Sciatic nerve (tissue), 2 donors: ENCODE results near the gene CUL5. TPM values are rescaled to one million over a fixed set of nuclear protein-coding genes. Genes with fewer than 3 reads are reported as not detected.

Experiments
- ATAC-seq: fragments of 200-7000 bp; cut with Tn5 transposase; one replicate; pipeline ENCODE4 v1.9.1; 2020; ENCODE audit warnings: mild to moderate bottlenecking, moderate library complexity
- DNase-seq: peaks from one replicate; pipeline ENCODE4 v3.0.0-alpha.2; 2020; ENCODE audit warnings: low spot score
- intact Hi-C: fragments of 100-400 bp; cut with DNase I; formaldehyde crosslinking; loops from one replicate; pipeline ENCODE4 v1.14.2; 2022
- total RNA-seq: library from RNA; stranded (reverse); fragmentation: NEBNext Ultra II Directional; extraction: Animal tissue kit (Norgen Biotek cat#: 25700); gene quantifications from one replicate; pipeline ENCODE4 v1.2.1, GENCODE V29; 2021
- donor health status: DM: no; HTN: no; CAD: no.
- donor health status: DM: no; HTN: no; CAD: no.

The CUL5 gene
- total RNA-seq, 1 donor from 2014 or later: 41.5 TPM

- ATAC-seq (no peak), DNase-seq (no peak)
- intact Hi-C loops: loop anchor here (10.0 kb wide), 1 partner anchor 50 kb away; no protein-coding TSS in a partner anchor
Observed at GRCh38 chr11:108144615-108145014, 135.9 kb downstream of the CUL5 start.

GRCh38 chr11:108147150-108147549 is 138.5 kb downstream of the CUL5 start:
- ATAC-seq (no peak), DNase-seq (no peak)
- intact Hi-C loops: loop anchor here (10.0 kb wide), 1 partner anchor 48 kb away; no protein-coding TSS in a partner anchor

- intact Hi-C loops: loop anchor here (10.0 kb wide), 1 partner anchor 46 kb away; no protein-coding TSS in a partner anchor
- DNase-seq (no peak), ATAC-seq (no peak)
Observed at GRCh38 chr11:108148556-108148955, 139.9 kb downstream of the CUL5 start.

GRCh38 chr11:108154591-108154990 is 145.9 kb downstream of the CUL5 start:
- intact Hi-C loops: no loop called here
- no peak for ATAC-seq
- DNase-seq: no peak

Other genes starting within 250 kb of the CUL5 start
- 4.2 TPM for gene SLC35F2, start 150.1 kb upstream of the CUL5 start, total RNA-seq
- gene RAB39A, start 80.5 kb upstream of the CUL5 start, total RNA-seq: 2.3 TPM
- gene ACAT1, start 112.7 kb downstream of the CUL5 start, total RNA-seq: 72.5 TPM
- gene NPAT, start 213.7 kb downstream of the CUL5 start, total RNA-seq: 18.1 TPM
- gene ATM, start 214.2 kb downstream of the CUL5 start, total RNA-seq: 140 TPM